ENCODE measurements around the gene WWOX.

WWOX gene

DNA sequence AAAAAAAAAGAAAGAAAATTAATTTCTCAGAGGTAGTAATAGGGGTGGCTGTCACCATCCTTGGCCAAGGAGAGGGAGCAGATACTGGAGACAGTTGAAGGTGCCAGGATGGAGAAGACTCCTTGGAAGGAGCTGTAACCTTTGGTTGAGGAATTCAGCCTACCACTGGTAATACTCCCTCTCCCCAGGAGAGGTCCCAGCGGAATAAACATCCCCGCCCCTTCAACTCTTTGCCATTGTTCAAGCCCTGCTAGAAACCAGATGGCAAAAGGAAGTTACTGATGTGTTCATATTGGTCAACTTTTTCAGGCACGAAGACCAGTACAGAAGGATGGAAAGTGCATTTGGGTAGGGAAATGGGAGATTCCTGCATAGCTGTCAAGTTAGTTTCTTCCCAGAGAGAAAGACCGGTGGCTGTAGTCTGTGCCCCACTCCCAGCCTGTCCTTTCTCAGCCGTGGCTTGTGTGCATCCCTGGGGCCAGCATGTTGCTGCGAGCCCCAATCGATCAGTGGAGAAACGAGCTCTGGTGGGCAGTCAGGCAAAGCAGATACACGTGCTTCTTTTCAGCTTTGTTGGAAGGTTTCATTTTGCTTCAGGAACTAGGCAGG, 889.0 kb downstream of the WWOX start:
- no peak overlapping the region for H3K4me3 ChIP-seq (ENCODE audit: low read depth, low read length)
- CTCF ChIA-PET, result no interaction called here
- POLR2A ChIA-PET, result no interaction called here
- no peak for DNase-seq (ENCODE audit: low read depth, low spot score)
- TF ChIP-seq, protein P1, sequence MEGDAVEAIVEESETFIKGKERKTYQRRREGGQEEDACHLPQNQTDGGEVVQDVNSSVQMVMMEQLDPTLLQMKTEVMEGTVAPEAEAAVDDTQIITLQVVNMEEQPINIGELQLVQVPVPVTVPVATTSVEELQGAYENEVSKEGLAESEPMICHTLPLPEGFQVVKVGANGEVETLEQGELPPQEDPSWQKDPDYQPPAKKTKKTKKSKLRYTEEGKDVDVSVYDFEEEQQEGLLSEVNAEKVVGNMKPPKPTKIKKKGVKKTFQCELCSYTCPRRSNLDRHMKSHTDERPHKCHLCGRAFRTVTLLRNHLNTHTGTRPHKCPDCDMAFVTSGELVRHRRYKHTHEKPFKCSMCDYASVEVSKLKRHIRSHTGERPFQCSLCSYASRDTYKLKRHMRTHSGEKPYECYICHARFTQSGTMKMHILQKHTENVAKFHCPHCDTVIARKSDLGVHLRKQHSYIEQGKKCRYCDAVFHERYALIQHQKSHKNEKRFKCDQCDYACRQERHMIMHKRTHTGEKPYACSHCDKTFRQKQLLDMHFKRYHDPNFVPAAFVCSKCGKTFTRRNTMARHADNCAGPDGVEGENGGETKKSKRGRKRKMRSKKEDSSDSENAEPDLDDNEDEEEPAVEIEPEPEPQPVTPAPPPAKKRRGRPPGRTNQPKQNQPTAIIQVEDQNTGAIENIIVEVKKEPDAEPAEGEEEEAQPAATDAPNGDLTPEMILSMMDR (IDR thresholded peaks at IDR 0.05; ENCODE audit: insufficient read depth, low read length, missing control alignments), result no peak

DNA sequence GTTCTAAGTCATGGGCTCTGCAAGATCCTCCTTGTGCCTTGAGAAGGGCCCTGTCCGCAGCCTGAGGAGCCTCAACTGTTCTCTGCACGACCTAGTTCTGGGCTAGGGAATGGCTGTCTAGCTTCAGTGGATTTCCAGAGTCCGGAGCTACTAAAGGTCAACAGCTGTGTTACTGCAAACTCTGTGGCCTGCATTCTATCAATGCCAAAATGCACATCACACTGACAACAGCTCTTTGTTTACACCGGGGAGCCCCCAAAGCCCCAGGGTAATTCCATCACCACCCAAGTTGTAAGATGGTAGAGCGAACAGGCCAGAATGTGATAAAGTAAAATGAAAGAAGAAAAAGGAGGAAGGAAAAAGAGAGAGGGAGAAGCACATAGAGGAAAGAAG, 890.9 kb downstream of the WWOX start:
- POLR2A ChIA-PET, result no interaction called here
- H3K4me3 ChIP-seq (ENCODE audit: low read depth, low read length), result no peak overlapping the region
- CTCF ChIA-PET, result no interaction called here
- DNase-seq (ENCODE audit: low read depth, low spot score), result no peak
- TF ChIP-seq, protein P1 (IDR thresholded peaks at IDR 0.05; ENCODE audit: insufficient read depth, low read length, missing control alignments), result no peak

DNA sequence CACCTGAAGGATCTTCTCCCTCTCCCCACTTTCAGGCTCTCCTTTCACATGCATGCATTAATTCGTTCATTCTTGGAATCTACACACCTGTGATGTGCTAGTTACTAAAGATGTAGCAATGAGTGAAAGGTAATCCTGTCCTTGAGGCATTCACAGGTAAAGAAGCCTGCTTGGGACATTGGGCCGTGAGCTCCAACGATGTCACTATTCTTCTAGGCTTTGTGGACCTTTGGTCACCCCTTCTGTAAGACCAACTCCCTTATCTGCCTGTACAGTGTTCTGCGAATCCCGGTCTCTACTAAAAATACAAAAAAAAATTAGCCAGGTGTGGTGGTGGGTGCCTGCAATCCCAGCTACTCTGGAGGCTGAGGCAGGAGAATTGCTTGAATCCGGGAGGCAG, 892.5 kb downstream of the WWOX start:
- CTCF ChIA-PET, result no interaction called here
- POLR2A ChIA-PET, result no interaction called here
- no peak for DNase-seq (ENCODE audit: low read depth, low spot score)
- TF ChIP-seq, protein P1 (IDR thresholded peaks at IDR 0.05; ENCODE audit: insufficient read depth, low read length, missing control alignments), result no peak
- no peak overlapping the region for H3K4me3 ChIP-seq (ENCODE audit: low read depth, low read length)

DNA sequence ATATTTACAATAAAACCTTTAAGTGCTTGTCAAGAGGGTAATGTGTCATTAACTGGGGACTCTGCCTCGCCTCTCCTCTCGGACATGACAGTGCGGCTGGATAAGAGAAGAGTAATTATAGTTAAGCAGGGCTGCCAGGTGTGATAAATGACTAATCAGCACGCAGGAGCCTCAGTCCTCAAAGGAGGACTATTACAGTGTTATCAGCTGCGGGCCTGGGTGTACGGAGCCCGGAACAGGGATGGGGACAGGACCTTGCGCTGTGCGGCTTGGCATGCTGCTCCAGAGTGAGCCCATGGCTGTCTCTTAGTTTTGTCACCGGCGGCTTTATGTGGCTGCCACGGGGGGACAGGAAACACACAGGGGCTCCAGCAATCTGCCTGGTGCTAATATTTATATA, 893.9 kb downstream of the WWOX start:
- H3K4me3 ChIP-seq (ENCODE audit: low read depth, low read length), result no peak overlapping the region
- POLR2A ChIA-PET, result no interaction called here
- TF ChIP-seq, protein P1 (IDR thresholded peaks at IDR 0.05; ENCODE audit: insufficient read depth, low read length, missing control alignments), result no peak
- CTCF ChIA-PET, result no interaction called here
- no peak for DNase-seq (ENCODE audit: low read depth, low spot score)

DNA sequence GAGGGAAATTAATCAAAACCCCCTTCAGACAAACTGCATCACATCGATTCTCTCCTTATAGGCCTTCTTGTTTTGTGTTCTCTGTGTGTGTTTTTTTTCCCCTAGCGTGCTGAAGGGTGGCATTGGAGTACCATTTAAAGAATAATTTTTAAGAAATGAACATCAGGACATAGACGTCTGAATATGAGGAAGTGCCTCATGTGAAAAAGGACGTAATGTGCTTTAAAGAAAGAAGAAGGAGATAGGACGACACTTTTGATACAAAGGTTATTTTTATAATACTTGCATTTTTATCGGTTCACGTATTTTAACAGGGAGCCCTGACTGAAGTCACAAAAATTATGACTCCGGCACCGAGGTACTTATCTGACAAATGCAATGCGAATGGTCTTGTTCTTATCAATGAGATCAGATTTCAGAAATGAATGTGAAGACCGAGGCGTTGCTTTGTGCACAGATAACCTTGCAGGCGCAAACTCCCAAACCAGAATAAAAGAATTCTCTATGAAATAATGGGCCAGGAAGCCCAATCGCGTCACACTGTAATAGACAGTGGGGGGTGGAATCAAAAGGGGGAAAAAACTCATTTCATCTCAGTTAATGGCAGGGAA, 894.8 kb downstream of the WWOX start:
- no peak for DNase-seq (ENCODE audit: low read depth, low spot score)
- POLR2A ChIA-PET, result no interaction called here
- TF ChIP-seq, protein P1 (IDR thresholded peaks at IDR 0.05; ENCODE audit: insufficient read depth, low read length, missing control alignments), result no peak
- CTCF ChIA-PET, result no interaction called here
- H3K4me3 ChIP-seq (ENCODE audit: low read depth, low read length), result no peak overlapping the region

DNA sequence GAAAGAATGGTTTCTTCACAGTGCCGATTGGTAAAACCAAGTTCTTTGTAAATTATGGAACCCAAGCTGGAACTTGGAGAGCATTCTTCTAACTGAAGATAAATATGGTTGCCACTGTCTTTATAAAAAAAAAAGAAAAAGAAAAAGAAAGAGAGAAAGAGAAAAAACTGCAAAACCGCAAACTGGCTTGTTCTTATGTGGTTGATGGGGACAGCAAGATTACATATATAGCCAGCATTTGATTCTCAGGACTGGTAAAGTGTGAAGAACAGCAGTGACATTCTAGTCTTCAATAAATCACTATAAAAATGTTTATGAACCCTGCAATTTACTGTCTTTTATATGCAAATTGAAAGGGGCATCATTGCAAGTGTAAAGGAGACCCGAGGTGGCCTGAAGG, 896.0 kb downstream of the WWOX start:
- CTCF ChIA-PET, result no interaction called here

More for the DNA sequence above, 896.0 kb downstream of the WWOX start:
- no peak for DNase-seq (ENCODE audit: low read depth, low spot score)
- no peak overlapping the region for H3K4me3 ChIP-seq (ENCODE audit: low read depth, low read length)
- POLR2A ChIA-PET, result no interaction called here
- TF ChIP-seq, protein P1 (IDR thresholded peaks at IDR 0.05; ENCODE audit: insufficient read depth, low read length, missing control alignments), result no peak

Measured in AG04449 (cell line).